Caco-2 (cell line): ENCODE measurements around the gene TRIB2. TPM values are rescaled to one million over a fixed set of nuclear protein-coding genes. Genes with fewer than 3 reads are reported as not detected.

Experiments used
- BruUV-seq: library from RNA; stranded (reverse); fragments of 400-500 nt; replicated peaks from 2 replicates; lab custom pipeline; 2021; lab: Mats Ljungman, UMichigan
- CTCF ChIA-PET: fragments of 300-600 bp; sonication (Branson Sonifier 250); formaldehyde crosslinking; loops from one replicate; lab custom pipeline; 2022; ENCODE audit warnings: antibody characterized with exemption; lab: Charles Lee
- POLR2A ChIA-PET: fragments of 300-600 bp; sonication (Branson Sonifier 250); formaldehyde crosslinking; loops from one replicate; lab custom pipeline; 2022; ENCODE audit warnings: antibody characterized with exemption; lab: Charles Lee
- DNase-seq, 2 experiments: peaks; one replicate each; pipeline versions ENCODE4 v3.0.0 to v3.0.0-alpha.2; 2020 to 2022
- H3K27me3 ChIP-seq: replicated peaks from 2 replicates; pipeline ENCODE4 v1.6.0; 2011; ENCODE audit warnings: low read length; ENCODE audit not compliant: control insufficient read depth, insufficient read depth
- H3K36me3 ChIP-seq: 2 replicates; pipeline ENCODE4 v1.5.1; 2011; ENCODE audit warnings: low read length; ENCODE audit not compliant: control insufficient read depth, insufficient read depth
- H3K4me1 ChIP-seq: fragments of 250-450 bp; sonication (Bioruptor Pico); 2 replicates; pipeline ENCODE4 v1.5.1; 2020; ENCODE audit warnings: mild to moderate bottlenecking
- H3K4me3 ChIP-seq: 2 replicates; pipeline ENCODE4 v1.5.1; 2011; ENCODE audit warnings: low read depth, mild to moderate bottlenecking, control low read depth, low read length
- H3K9me3 ChIP-seq: fragments of 250-450 bp; sonication (Bioruptor Pico); 2 replicates; pipeline ENCODE4 v1.5.1; 2020; ENCODE audit warnings: mild to moderate bottlenecking, moderate library complexity
- H3K27ac Mint-ChIP-seq: one replicate; pipeline ENCODE4 v1.8.0; 2022; ENCODE audit warnings: mixed read lengths; ENCODE audit not compliant: unreplicated experiment
- H3K27me3 Mint-ChIP-seq: one replicate; pipeline ENCODE4 v1.8.0; 2022; ENCODE audit warnings: mixed read lengths; ENCODE audit not compliant: insufficient read depth, unreplicated experiment
- H3K36me3 Mint-ChIP-seq: one replicate; pipeline ENCODE4 v1.8.0; 2022; ENCODE audit warnings: mild to moderate bottlenecking, mixed read lengths; ENCODE audit not compliant: insufficient read depth, unreplicated experiment
- H3K4me1 Mint-ChIP-seq: one replicate; pipeline ENCODE4 v1.8.0; 2022; ENCODE audit warnings: low read depth, mixed read lengths; ENCODE audit not compliant: unreplicated experiment
- H3K4me3 Mint-ChIP-seq: one replicate; pipeline ENCODE4 v1.8.0; 2022; ENCODE audit warnings: mild to moderate bottlenecking, moderate library complexity, mixed read lengths; ENCODE audit not compliant: unreplicated experiment
- H3K9me3 Mint-ChIP-seq: one replicate; pipeline ENCODE4 v1.8.0; 2022; ENCODE audit warnings: mixed read lengths; ENCODE audit not compliant: unreplicated experiment
- intact Hi-C: fragments of 100-400 bp; cut with micrococcal nuclease; formaldehyde crosslinking; loops from one replicate; pipeline ENCODE4 v1.10.0; 2022; ENCODE audit not compliant: unreplicated experiment
- total RNA-seq: library from RNA; stranded (reverse); gene quantifications from 2 replicates; pipeline ENCODE4 v1.2.3, GENCODE V29; 2022
- TF ChIP-seq, protein P1 (sequence below), 2 experiments: fragments of 200-600 bp in 1 of 2; IDR thresholded peaks; 1 replicate in 1 of 2; 2 replicates in 1 of 2; pipeline versions ENCODE4 v1.5.1 to v1.8.0; 2011 to 2022; ENCODE audit warnings: antibody characterized with exemption in 1 of 2, control low read depth in 1 of 2, inconsistent platforms in 1 of 2, low read depth in 1 of 2, low read length in 1 of 2, mild to moderate bottlenecking in 1 of 2, moderate library complexity in 1 of 2; ENCODE audit not compliant: insufficient read depth in 1 of 2, severe bottlenecking in 1 of 2, unreplicated experiment in 1 of 2

Gene TRIB2
- total RNA-seq, 1 experiment from 2014 or later: 2.9 TPM

DNA sequence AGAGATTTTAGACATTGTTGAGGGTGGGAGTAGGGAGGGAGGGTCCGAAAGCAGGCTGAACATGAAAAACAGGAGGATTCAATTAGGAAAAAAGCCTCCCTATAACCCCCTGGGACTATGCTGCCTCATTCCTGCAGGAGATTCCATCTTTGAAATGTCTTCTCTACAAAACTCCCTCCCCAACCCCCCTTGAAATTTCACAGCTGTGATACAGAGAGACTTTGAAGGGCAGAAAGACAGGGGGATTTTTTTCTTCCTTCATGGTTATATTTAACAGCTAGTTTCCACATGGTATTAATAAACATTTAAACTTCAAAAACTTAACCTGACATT, 57.6 kb downstream of the TRIB2 start:
- Mint-ChIP-seq H3K27me3 (peaks cover 3% of the 10 kb centered on the region), H3K27ac (no peak overlapping the region), H3K4me3 (no peak overlapping the region), H3K9me3 (no peaks in the 10 kb centered on the region), H3K4me1 (no peaks in the 10 kb centered on the region), H3K36me3 (no peaks in the 10 kb centered on the region)
- H3K4me1 ChIP-seq: no peaks in the 10 kb centered on the region
- ChIA-PET CTCF (no interaction called here), POLR2A (no interaction called here)
- H3K9me3 ChIP-seq: no peaks in the 10 kb centered on the region
- intact Hi-C loops: no loop called here
- no TSS peak for BruUV-seq
- no peaks in the 10 kb centered on the region for H3K36me3 ChIP-seq
- H3K4me3 ChIP-seq: no peak overlapping the region
- no peaks in the 10 kb centered on the region for H3K27me3 ChIP-seq
- TF ChIP-seq, protein P1, sequence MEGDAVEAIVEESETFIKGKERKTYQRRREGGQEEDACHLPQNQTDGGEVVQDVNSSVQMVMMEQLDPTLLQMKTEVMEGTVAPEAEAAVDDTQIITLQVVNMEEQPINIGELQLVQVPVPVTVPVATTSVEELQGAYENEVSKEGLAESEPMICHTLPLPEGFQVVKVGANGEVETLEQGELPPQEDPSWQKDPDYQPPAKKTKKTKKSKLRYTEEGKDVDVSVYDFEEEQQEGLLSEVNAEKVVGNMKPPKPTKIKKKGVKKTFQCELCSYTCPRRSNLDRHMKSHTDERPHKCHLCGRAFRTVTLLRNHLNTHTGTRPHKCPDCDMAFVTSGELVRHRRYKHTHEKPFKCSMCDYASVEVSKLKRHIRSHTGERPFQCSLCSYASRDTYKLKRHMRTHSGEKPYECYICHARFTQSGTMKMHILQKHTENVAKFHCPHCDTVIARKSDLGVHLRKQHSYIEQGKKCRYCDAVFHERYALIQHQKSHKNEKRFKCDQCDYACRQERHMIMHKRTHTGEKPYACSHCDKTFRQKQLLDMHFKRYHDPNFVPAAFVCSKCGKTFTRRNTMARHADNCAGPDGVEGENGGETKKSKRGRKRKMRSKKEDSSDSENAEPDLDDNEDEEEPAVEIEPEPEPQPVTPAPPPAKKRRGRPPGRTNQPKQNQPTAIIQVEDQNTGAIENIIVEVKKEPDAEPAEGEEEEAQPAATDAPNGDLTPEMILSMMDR (IDR thresholded peaks at IDR 0.05; ENCODE audit: insufficient read depth in 1 of 2, low read depth in 1 of 2, low read length in 1 of 2, severe bottlenecking in 1 of 2, unreplicated experiment in 1 of 2): no peak
- no peak for DNase-seq

DNA sequence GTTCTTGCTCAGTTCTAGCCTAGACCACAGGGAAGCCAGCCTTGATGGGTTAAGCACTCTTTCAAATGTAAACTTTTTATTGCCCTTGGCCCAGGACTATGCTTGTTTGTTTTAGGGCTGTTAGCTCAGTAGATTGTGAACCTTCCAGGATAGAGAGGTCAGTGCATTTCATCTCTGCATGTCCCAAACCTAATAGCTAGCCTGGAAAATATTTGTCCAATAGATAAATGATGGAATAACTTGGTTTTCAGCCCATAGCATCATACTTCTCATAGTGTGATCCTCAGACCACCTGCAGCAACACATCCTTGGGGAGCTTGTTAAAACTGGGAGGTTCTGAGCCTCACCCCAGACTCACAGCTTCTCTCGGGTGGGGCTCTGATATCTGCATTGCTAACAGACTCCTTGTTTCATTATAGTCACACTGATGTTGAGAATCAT, 59.8 kb downstream of the TRIB2 start:
- intact Hi-C loops: no loop called here
- H3K4me3 ChIP-seq: no peak overlapping the region
- H3K36me3 Mint-ChIP-seq: no peaks in the 10 kb centered on the region
- TF ChIP-seq, protein P1 (IDR thresholded peaks at IDR 0.05; ENCODE audit: insufficient read depth in 1 of 2, low read depth in 1 of 2, low read length in 1 of 2, severe bottlenecking in 1 of 2, unreplicated experiment in 1 of 2): no peak
- no peaks in the 10 kb centered on the region for H3K27me3 Mint-ChIP-seq
- ChIA-PET CTCF (no interaction called here), POLR2A (no interaction called here)
- H3K27ac Mint-ChIP-seq: no peak overlapping the region
- BruUV-seq: no TSS peak
- no peaks in the 10 kb centered on the region for H3K9me3 ChIP-seq
- H3K4me3 Mint-ChIP-seq: no peak overlapping the region
- no peaks in the 10 kb centered on the region for H3K27me3 ChIP-seq
- H3K9me3 Mint-ChIP-seq: no peaks in the 10 kb centered on the region
- DNase-seq: no peak
- H3K36me3 ChIP-seq: no peaks in the 10 kb centered on the region; the same call in 1 of the 2 replicates
- H3K4me1 ChIP-seq: no peaks in the 10 kb centered on the region
- no peaks in the 10 kb centered on the region for H3K4me1 Mint-ChIP-seq

DNA sequence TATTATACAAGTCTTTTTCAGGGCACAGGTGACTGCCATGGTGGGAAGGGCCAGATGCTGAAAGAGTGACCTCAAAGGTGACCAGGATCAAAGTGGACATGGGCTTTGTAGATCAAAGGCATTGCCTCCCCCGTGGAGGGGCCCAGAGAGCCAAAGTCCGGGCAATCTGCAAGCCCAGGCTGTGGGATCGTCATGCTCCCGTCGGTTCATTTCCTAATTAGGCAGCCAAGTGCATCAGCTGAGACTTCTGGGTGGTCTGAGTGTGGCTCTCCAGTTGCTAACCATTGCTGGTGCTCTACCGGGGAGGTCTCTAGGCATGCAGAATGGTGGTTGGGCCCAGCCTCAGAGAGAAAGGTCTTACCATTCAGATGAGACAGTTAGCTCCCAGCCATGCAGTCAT, 61.6 kb downstream of the TRIB2 start:
- TF ChIP-seq, protein P1 (IDR thresholded peaks at IDR 0.05; ENCODE audit: insufficient read depth in 1 of 2, low read depth in 1 of 2, low read length in 1 of 2, severe bottlenecking in 1 of 2, unreplicated experiment in 1 of 2): no peak

More for the DNA sequence above, 61.6 kb downstream of the TRIB2 start:
- H3K4me3 ChIP-seq: no peak overlapping the region
- CTCF ChIA-PET: no interaction called here
- H3K9me3 ChIP-seq: no peaks in the 10 kb centered on the region
- H3K4me1 Mint-ChIP-seq: no peaks in the 10 kb centered on the region
- H3K36me3 Mint-ChIP-seq: no peaks in the 10 kb centered on the region
- H3K27me3 Mint-ChIP-seq: no peaks in the 10 kb centered on the region
- DNase-seq: peak; percentile 22 to 48
- H3K36me3 ChIP-seq: no peaks in the 10 kb centered on the region; the same call in 1 of the 2 replicates
- H3K4me3 Mint-ChIP-seq: no peak overlapping the region
- H3K27me3 ChIP-seq: no peaks in the 10 kb centered on the region
- H3K9me3 Mint-ChIP-seq: peaks cover 5% of the 10 kb centered on the region
- no peak overlapping the region for H3K27ac Mint-ChIP-seq
- intact Hi-C loops: no loop called here
- no peaks in the 10 kb centered on the region for H3K4me1 ChIP-seq
- POLR2A ChIA-PET: no interaction called here
- BruUV-seq: no TSS peak
